CD1c-positive myeloid dendritic cell (primary cell): ENCODE measurements around the gene DOK7.

Source experiments
- DNase-seq: peaks from one replicate; pipeline ENCODE4 v3.0.0-alpha.2; 2016; ENCODE audit errors: extremely low spot score

DOK7 gene

GRCh38 chr4:3427706-3428446, 35.2 kb upstream of the DOK7 start:
- DNase-seq: no peak

DNA sequence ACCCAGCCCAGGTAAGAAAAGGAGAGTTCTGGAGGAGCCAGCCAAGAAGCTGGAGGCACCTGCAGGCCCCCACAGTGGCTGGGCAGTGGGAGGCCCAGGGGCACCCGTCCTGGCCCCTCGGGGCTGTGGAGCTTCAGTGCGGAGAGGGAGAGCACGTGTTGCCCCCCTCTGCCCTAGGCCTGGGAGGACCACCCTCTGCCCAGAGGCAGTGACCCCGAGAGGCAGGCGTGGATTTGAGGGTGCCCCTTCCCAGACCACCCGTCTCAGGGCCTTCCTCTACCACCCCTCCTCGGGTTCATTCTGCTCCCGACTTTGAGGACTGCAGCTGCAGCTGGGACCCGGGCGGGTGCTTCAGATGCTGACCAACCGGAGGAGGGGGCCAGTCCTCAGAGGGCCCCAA, 33.5 kb upstream of the DOK7 start:
- DNase-seq: no peak

DNA sequence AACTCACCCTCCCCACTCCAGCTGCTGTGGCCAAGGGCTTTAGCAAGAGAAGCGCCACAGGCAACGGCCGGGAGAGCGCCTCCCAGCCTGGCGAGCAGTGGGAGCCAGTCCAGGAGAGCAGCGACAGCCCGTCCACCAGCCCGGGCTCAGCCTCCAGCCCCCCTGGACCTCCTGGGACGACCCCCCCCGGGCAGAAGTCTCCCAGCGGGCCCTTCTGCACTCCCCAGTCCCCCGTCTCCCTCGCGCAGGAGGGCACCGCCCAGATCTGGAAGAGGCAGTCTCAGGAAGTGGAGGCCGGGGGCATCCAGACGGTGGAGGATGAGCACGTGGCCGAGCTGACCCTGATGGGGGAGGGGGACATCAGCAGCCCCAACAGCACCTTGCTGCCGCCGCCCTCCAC, 32.6 kb upstream of the DOK7 start:
- no peak for DNase-seq

DNA sequence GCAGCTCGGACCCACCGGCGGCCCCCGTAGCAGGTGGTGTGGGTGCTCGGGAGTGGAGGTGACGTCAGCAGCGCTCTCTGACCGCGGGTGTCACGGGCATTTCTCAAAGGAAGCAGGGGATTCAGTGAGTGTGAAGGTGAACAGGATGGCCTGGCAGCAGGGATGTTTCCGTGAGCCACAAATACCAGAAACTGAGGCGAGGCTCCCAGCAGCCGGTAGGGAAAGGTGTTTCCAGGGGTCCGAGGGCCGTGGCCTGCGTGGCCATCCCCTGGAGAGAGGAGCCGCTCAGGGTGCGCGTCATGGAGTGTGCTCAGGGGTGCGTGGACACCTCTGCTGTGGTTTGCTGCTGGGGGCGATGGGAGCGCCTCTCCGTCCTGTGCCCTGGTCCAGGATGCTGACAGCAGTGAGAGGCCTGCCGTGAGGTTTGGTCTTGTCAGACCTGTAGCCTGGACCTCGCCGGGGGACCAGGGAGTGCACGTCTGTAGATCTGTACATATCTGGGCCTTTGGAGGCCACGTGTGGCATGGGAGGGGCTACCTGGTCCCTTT, 31.6 kb upstream of the DOK7 start:
- no peak for DNase-seq

- no peak for DNase-seq
These were observed 30.7 kb upstream of the DOK7 start for GRCh38 chr4:3432381-3432790.

GRCh38 chr4:3433138-3433869, 29.8 kb upstream of the DOK7 start:
- DNase-seq: no peak

DNA sequence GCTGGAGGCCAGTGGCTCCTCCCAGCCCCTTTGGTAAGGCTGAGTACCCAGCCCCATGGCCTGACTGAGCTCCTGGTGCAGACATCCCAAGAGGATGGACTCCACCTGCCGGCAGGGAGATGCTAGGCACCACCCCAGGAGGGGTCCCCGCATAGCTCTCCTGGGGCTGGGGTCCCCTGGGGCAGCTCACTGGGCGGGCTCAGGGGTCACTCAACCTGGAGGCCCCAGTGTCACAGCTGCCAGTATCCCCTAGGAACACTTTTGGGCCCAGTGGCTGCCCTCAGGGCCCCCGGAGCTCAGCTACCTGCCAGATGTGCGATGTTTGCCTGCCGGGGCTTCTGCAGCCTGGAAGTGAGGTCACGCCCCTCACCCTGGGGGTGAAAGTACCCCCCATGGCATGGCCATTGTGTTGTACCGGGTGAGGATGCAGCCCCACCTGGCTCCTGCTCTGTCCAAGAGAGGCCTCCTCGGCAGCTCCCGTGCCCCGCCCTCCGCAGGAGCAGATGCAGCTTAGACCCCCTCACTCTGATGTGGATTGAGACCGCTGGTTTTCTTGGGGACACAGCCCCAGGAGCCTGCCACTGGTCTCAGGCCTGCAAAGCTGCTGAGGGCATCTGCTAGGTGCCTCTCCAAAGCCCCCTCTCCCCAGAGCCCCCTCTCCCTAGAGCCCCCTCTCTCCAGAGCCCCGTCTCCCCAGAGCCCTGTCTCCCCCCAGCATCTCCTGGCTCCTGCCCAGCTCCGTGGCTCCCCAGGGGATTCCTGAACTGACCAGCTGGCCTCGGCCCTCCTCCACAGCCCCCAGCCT, 28.0 kb upstream of the DOK7 start:
- DNase-seq: no peak

GRCh38 chr4:3435686-3435956, 27.5 kb upstream of the DOK7 start:
- no peak for DNase-seq

DNA sequence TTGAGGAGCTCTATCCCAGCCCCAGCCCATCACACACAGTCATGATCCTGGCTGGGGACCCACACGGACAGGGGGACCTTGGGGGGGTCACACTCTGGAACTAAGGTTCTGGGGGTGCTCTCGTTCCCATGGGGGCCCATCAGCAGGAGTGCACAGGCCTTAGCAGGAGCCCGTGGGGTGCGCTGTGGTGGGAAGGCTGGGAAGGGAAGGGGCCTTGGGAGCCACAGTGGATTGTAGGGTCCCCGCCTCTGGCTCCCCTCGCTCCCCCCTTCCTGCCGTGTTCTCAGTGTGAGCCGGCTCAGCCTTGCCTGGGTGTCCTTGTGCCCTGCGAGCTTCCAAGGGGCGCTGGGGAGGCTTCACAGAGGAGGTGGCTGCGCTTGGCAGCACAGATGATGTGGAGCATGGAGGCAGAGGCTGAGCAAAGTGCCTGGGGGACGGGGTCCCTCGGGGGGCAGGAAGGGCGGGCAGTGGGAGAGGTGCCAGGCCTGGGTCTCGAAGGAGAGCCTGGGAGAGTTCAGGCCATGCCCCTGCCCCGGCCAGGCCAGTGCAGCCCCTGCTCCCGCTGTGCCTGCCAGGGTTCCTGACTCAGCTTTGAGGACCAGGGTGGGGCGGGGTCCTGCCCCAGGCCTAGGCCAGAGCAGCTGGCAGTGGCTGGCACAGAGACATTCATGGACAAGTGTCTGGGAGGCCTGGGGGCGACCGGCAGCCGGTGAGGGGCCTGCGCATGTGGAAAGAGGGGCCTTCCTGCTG, 26.9 kb upstream of the DOK7 start:
- DNase-seq: no peak

- peak; percentile 47 for DNase-seq
These were observed 26.1 kb upstream of the DOK7 start for GRCh38 chr4:3436798-3437581.

DNA sequence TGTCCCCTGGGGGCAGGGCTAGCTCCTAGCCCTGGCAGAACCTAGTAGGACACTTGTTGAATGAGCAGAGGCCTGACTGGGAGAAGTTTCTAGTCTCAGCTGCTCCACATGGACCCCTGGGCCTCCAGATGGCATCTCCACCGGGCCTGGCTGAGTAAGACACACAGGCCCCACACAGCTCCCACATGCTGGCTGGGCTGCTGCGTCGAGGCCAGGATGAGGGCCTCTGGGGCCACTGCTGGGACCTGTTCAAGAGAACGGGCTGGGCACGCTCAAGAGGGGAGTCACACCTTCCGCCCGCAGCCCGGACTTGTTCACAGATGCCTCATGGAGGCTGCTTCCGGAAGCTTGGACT, 25.5 kb upstream of the DOK7 start:
- no peak for DNase-seq

- DNase-seq: no peak
These were observed 24.9 kb upstream of the DOK7 start for GRCh38 chr4:3437998-3438846.

DNA sequence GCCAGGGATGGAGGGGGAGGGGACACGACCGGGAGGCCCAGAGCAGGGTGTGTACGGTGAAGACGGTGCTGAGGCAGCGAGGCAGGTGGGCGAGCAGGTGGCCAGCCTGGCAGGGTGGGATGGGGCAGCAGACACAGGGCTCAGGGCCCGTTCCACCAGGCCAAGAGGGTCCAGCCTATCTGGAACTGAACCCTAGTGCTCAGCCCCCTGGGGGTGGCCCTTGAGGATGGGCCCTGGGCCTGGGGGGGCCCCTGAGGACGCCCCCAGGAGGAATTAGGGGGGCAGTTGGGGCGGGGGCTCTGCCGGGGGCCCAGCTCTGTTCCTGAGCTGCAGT, 24.3 kb upstream of the DOK7 start:
- DNase-seq: no peak

DNA sequence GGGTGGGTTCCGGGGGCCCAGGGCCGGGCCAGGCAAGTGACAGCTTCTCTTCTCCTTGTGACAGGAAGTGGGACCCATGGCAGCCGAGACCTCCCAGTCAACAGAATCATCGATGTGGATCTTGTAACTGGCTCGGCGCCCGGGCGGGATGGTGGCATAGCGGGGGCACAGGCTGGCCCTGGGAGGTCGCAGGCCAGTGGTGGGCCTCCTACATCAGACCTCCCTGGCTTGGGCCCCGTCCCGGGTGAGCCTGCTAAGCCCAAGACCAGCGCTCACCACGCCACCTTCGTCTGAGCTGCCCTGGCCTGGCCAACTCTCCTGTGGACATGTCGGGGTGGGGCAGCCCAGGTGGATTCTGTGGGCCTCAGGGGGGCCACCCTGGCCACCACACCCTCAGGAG, 23.7 kb upstream of the DOK7 start:
- no peak for DNase-seq

DNA sequence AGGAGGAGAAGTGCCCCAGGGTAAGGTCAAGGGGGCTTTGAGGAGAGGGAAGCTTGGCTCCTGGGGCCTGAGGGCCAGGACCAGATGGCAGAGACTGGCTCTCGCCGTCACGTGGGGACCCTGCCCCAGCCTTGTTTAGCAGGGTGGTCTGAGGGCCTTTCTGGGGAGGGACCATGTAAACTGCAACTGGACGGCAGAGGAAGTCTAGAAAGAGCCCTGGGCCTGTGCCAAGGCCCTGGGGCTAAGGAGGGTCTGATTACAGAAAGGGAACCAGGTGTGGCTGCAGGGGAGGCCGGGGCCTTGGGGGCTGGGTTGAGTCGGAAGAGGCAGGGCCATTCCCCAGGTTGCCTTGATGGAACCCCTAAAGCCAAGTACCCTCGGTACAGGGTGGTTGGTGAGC, 23.1 kb upstream of the DOK7 start:
- DNase-seq: no peak

DNA sequence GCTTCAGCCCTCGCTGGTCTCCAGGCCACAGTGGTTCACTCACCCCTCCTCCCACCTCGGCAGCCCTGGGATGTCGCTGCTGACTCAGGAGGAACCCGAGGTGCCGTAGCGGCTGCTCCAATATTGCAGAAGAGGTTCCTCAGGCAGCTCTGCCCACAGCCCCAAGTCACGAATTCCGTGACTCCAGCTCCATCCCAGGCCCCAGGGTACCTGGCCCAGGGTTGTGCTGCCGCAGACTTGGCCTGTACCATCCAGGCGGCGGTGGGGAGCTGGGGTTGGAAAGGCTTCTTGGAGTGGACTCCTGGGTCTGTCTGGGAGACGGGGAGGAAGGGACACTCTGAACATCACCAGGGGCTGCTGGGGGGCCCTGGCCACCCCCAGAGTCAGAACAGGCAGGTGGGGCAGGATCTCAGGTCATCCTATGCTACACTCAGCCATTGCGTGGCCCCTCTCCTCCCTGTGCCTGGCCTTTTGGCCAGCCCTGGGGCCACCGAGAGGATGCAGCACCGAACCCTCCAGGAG, 22.1 kb upstream of the DOK7 start:
- peak; percentile 44 for DNase-seq

GRCh38 chr4:3441501-3442459, 21.3 kb upstream of the DOK7 start, which contains the start of gene HGFAC:
HGFAC (plus strand) TSS chr4:3441968; CDS start chr4:3442002, 34 bp downstream.
- DNase-seq: no peak

GRCh38 chr4:3442460-3442958, 20.6 kb upstream of the DOK7 start:
- DNase-seq: no peak
